ENCODE measurements around the gene WDR86.

DNA sequence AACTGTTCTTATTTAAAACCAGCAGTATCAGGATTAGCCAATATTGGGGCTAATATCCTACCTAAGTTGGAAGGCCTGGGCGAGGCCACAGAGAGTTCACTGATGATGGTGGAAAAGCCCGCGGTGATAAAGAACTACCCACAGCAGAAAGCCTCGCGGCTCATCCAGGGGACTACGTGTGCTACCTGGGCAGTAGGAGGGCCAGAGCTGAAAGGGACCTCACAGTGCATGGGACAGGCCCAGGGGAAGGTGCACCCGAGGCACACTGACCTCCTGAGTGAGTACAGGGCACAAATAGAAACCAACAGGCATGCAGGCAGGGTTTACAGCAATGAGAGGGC, 1.4 kb downstream of the WDR86 start:
- TF ChIP-seq POLR2A (IDR thresholded peaks at IDR 0.05; ENCODE audit: low read length) = no peak
- TF ChIP-seq GATA1 (IDR thresholded peaks at IDR 0.05; ENCODE audit: low read depth, low read length) = no peak

Measured in erythroblast (primary cell).